ENCODE data around the gene ZRANB2.
A peak's percentile ranks its signal among the peaks of the same experiment; 100 is the strongest.

The ZRANB2 gene

GRCh38 chr1:71080739-71081696, at the start of gene ZRANB2:
TSS of gene ZRANB2 (minus strand) at chr1:71081035. CDS start at chr1:71080995, 40 bp downstream.
- peak; percentile 19 for DNase-seq

- no peak for DNase-seq
Measured at GRCh38 chr1:71128060-71128459, 47.2 kb upstream of the ZRANB2 start.

- no peak for DNase-seq
Measured at GRCh38 chr1:71118086-71118485, 37.3 kb upstream of the ZRANB2 start.

- no peak for DNase-seq
Measured at GRCh38 chr1:71116729-71117128, 35.9 kb upstream of the ZRANB2 start.

DNA sequence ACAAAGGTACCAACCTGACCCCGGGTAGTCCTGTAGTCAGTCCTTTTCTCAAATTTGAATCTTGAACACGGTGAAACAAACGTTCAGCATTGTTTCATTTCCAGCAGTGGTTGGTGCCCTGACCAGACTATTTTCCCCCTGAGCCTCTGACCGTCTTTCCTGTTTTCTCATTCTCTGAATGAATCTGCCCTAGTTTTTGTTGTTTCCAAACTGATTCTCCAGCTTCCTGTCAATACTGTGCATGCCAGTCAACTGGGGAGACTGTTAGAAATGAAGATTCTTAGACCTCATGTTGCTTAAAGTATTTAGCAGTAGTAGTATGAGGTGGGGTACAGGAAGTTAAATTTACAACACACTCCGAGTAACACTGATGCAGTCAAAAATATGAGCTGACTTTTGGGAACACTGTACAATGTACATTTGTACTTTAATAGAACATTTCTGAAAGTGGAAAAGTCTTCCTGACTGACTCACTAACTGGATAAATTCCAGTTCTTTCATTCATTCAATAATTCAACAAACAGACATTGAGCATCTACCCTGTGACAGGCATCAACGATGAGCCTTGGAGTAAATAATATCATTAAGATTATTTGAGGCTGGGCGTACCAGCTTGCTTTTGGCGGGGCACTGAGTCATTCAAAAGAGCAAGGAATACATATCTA, 26.0 kb upstream of the ZRANB2 start:
- no peak for DNase-seq

DNA sequence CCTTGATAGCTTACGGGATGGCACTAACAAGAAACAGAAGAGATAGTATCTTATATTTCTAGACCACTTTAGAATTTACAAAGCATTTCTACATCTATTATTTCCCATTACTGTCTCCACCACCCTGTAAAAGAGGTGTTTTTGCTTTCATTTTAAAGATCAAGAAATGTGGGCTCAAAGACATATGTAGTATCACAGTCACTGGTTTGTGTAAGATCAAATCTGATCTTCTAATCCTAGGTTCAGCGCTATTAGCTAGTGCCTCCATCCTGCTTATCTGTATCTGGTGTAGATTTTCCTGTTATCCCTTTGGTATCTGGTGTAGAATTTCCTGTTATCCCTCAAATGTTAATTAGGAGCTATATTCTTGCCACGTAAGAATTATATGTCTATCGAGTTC, 23.6 kb upstream of the ZRANB2 start:
- no peak for DNase-seq

DNA sequence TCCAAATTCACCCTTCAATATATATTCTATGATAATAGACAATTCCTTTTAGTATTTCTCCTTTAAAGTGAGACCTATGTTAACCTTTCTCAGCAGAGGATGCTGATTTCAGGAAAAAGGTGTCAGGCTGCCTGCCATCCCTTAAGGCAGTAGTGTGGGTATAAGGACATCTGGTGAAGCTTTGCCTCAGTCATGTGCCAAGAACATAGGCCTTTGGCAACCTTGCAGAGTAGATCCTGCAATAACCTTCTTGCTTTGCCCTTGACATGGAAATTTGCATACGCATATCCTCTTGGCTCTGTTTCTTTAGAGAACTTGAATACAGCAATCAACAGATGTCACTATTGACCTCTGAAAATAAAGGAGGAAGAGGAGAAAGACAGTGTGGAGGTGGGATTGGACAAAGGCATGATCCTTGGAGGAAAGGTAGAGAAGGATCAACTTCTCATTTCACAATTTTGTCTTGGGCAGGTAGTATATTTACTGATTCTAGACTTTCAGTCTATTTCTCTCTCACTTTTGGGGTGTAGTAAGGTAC, 21.1 kb upstream of the ZRANB2 start:
- no peak for DNase-seq

GRCh38 chr1:71097428-71097827, 16.6 kb upstream of the ZRANB2 start:
- no peak for DNase-seq

- DNase-seq: no peak
Measured at GRCh38 chr1:71094913-71095312, 14.1 kb upstream of the ZRANB2 start.

DNA sequence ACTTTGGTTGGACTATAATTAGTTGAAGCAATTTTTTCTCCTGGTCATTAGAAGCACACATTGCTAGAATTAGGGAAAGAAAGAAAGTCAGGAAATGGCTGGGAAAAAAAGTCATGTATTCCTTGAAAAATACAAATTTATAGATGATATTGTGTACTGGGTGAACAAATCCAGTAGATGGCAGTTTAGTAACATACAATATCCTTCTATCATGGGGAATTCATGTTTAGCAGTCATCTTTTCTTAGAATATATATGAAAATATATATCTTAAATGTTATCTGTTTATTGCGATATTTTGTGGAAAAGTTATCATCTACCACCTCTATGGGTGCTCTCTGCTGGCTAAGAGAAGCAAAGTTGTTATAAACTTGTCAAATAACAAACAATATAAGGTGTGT, 13.1 kb upstream of the ZRANB2 start:
- no peak for DNase-seq

GRCh38 chr1:71089536-71090270, 8.9 kb upstream of the ZRANB2 start:
- no peak for DNase-seq

GRCh38 chr1:71088645-71089287, 7.9 kb upstream of the ZRANB2 start:
- no peak for DNase-seq

DNA sequence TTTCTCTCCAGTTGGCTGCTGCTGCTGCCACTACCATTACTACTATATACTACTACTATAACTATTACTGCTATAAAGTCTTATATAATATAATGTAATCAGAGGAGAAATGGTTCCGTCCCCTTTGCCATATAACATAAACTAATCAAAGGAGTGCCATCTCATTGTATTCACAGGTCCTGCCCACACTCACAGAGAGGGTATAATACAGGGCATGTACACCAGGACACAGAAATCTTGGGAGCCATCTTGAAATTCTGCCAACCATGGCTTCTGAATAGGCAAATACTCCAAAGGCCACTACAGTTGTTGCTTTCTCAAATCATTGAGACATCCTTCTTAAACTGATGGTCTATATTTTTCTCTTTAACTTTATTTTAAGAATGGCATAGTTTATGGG, 6.9 kb upstream of the ZRANB2 start:
- DNase-seq: no peak

- no peak for DNase-seq
Measured at GRCh38 chr1:71087060-71087459, 6.2 kb upstream of the ZRANB2 start.

DNA sequence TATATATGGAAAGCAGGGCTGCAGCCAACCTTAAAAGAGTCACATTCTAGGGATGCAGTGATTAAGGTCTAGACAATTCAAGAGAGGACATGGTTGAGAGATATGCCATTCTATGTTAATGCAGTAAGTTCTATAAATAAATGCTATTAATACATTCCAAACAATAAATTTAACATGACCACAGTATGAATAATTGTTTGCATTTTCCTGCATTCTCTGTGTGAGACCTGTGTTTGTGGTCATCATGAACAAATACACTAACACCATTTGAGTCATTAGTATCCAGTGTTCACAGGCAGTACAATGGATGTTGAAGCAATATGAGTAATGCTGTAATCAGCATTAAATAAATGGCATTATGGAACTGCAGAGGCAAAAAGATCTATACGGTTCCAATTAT, 5.5 kb upstream of the ZRANB2 start:
- DNase-seq: no peak

- DNase-seq: no peak
Measured at GRCh38 chr1:71083271-71083670, 2.4 kb upstream of the ZRANB2 start.

- DNase-seq: no peak
Measured at GRCh38 chr1:71081697-71082080, 854 bp upstream of the ZRANB2 start.

DNA sequence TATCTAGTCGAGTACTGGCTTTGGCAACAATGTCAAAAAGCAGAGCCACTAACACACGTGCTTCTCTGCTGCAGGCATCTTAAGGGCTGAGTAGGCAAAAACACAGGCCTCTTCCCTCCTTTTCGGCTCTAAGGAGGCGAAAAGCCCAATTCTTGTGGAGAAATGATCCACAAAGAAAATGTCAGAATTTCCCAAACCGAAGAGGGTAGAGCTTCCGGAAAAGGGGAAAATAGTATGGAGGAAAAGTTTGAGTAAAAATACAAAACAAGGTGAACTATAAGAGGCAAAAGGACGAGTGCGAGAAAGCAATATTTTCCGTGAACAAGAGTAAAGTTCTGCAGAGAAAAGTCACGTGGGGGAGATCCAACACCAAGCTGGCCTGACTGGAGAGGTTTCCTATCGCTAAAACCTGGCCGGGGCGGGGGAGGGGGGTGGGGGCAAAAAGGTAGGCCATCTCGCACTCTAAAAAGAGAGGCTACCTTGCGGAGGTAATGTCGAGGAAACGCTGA, 551 bp downstream of the ZRANB2 start:
- no peak for DNase-seq

GRCh38 chr1:71074681-71075080, 6.2 kb downstream of the ZRANB2 start:
- DNase-seq: no peak

DNA sequence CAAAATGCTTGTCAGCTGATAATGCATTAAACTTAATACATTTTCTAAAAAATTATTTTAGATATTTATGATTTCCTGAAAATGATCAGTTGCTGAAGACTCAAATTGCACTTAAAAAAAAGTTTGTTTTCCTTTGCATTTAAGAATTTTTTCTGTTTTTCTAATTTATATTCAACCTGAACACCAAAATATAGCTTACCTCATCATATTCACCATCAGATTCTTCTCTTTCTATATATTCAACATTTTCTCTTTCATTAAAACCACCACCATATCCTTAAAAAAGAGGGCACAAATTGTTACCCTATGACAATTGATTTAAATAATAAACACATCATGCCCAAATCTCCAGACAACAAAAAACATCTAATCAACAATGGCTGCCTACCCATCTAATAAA, 8.6 kb downstream of the ZRANB2 start:
- no peak for DNase-seq

DNA sequence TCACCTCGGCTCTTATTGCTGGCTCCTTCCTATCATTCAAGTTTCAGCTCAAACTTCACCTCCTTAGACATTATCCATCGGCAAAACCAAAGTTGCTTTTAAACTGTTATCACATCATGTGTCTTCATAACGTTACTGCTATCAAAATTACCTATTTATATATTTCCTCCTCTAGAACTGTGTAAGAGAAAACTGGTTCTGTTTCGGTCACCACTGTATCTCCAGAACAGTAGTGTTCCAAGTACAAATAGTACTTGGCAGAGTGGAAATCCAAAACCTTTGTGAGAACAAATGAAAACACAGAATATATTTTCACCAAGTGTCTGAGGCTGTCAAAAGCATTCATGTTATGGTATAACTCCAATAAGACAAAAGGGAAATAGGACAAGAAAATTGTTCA, 9.1 kb downstream of the ZRANB2 start:
- no peak for DNase-seq

Data from 8988T (cell line).